Tibial nerve (tissue), 4 donors: ENCODE results near the gene DAAM2.

ENCODE experiments used
- CTCF ChIP-seq, 5 experiments: fragments of 200-600 bp in 3 of 5; fragments of 450-650 bp in 2 of 5; sonication (generic) in 3 of 5; IDR thresholded peaks; one replicate each; pipeline ENCODE4 v1.5.1; 2016 to 2019; ENCODE audit warnings: antibody characterized with exemption in 5 of 5, mild to moderate bottlenecking in 3 of 5, moderate library complexity in 2 of 5
- EP300 ChIP-seq, 2 donors: sonication (generic); formaldehyde crosslinking; IDR thresholded peaks; one replicate each; pipeline ENCODE4 v1.6.1; 2017; ENCODE audit warnings: antibody characterized with exemption in 2 of 2, mild to moderate bottlenecking in 1 of 2

GRCh38 chr6:39812853-39813533 lies 20.8 kb downstream of the DAAM2 start:
- TF ChIP-seq CTCF (IDR thresholded peaks at IDR 0.05) (peak in 3 of 5 experiments; percentile 15 to 53 (median 25)), EP300 (IDR thresholded peaks at IDR 0.05) (peak in 1 of 2 donors; percentile 69)
